GM23338 (cell line): Measurements from ENCODE around the gene MCM7.

Experiments
- EZH2phosphoT487 ChIP-seq: fragments of 200-600 bp; sonication (generic); IDR thresholded peaks from one replicate; pipeline ENCODE4 v1.8.1; 2018; ENCODE audit warnings: antibody characterized with exemption; ENCODE audit not compliant: unreplicated experiment
- POLR2AphosphoS5 ChIP-seq: IDR thresholded peaks from 2 replicates; pipeline ENCODE4 v1.6.1; 2016; ENCODE audit warnings: antibody characterized with exemption, low read depth
- TF ChIP-seq, protein P1 (sequence below), 2 experiments: fragments of 200-600 bp in 1 of 2; sonication (generic) in 1 of 2; conservative IDR thresholded peaks; 2 replicates each; pipeline versions ENCODE4 v1.5.1 to v1.6.1; 2016 to 2017; ENCODE audit warnings: antibody characterized with exemption in 2 of 2, low read depth in 2 of 2, mild to moderate bottlenecking in 2 of 2, moderate library complexity in 1 of 2
- TF ChIP-seq, protein P2 (sequence below): IDR thresholded peaks from one replicate; pipeline ENCODE4 v1.6.1; 2018; ENCODE audit warnings: antibody characterized with exemption; ENCODE audit not compliant: unreplicated experiment

DNA sequence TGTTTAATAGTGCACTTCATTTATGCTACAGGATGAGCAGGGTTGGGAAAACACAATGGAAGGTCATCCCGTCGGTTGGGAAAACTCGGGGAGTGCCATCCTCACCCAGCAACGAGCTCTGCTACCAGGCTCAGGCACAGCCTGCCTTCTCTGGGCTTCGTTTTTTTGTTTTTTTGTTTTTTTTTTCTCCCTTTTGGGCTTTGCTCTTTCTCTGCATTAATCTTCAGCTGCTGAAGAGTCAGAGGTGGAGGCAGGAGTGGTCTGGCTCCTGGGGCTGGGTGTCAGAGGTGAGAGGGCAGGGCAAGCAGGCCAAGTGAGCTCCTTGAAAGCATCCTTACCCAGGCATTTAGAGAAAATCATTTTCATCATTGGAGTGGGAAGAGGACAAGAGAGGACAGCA is 31.2 kb downstream of the MCM7 start:
- TF ChIP-seq EZH2phosphoT487 (no peak), POLR2AphosphoS5 (peak; percentile 24; the same call in 1 of the 2 replicates)
- TF ChIP-seq, protein P1, sequence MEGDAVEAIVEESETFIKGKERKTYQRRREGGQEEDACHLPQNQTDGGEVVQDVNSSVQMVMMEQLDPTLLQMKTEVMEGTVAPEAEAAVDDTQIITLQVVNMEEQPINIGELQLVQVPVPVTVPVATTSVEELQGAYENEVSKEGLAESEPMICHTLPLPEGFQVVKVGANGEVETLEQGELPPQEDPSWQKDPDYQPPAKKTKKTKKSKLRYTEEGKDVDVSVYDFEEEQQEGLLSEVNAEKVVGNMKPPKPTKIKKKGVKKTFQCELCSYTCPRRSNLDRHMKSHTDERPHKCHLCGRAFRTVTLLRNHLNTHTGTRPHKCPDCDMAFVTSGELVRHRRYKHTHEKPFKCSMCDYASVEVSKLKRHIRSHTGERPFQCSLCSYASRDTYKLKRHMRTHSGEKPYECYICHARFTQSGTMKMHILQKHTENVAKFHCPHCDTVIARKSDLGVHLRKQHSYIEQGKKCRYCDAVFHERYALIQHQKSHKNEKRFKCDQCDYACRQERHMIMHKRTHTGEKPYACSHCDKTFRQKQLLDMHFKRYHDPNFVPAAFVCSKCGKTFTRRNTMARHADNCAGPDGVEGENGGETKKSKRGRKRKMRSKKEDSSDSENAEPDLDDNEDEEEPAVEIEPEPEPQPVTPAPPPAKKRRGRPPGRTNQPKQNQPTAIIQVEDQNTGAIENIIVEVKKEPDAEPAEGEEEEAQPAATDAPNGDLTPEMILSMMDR (conservative IDR thresholded peaks at IDR 0.05; ENCODE audit: low read depth in 2 of 2) = no peak
- TF ChIP-seq, protein P2, sequence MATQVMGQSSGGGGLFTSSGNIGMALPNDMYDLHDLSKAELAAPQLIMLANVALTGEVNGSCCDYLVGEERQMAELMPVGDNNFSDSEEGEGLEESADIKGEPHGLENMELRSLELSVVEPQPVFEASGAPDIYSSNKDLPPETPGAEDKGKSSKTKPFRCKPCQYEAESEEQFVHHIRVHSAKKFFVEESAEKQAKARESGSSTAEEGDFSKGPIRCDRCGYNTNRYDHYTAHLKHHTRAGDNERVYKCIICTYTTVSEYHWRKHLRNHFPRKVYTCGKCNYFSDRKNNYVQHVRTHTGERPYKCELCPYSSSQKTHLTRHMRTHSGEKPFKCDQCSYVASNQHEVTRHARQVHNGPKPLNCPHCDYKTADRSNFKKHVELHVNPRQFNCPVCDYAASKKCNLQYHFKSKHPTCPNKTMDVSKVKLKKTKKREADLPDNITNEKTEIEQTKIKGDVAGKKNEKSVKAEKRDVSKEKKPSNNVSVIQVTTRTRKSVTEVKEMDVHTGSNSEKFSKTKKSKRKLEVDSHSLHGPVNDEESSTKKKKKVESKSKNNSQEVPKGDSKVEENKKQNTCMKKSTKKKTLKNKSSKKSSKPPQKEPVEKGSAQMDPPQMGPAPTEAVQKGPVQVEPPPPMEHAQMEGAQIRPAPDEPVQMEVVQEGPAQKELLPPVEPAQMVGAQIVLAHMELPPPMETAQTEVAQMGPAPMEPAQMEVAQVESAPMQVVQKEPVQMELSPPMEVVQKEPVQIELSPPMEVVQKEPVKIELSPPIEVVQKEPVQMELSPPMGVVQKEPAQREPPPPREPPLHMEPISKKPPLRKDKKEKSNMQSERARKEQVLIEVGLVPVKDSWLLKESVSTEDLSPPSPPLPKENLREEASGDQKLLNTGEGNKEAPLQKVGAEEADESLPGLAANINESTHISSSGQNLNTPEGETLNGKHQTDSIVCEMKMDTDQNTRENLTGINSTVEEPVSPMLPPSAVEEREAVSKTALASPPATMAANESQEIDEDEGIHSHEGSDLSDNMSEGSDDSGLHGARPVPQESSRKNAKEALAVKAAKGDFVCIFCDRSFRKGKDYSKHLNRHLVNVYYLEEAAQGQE = no peak
